NCI-H2081 treated with DMSO at 0.1 percent for 48 hours (cell line): ENCODE measurements around the gene ARSB.
"Not testable (repeated sequence)": the region's sequence is repeated elsewhere in the genome, so short reads cannot be mapped to it uniquely, and the experiment has no call there.

Source experiments
- DNase-seq: peaks from one replicate; lab custom pipeline; 2025; lab: John Stamatoyannopoulos, UW

Gene ARSB

DNA sequence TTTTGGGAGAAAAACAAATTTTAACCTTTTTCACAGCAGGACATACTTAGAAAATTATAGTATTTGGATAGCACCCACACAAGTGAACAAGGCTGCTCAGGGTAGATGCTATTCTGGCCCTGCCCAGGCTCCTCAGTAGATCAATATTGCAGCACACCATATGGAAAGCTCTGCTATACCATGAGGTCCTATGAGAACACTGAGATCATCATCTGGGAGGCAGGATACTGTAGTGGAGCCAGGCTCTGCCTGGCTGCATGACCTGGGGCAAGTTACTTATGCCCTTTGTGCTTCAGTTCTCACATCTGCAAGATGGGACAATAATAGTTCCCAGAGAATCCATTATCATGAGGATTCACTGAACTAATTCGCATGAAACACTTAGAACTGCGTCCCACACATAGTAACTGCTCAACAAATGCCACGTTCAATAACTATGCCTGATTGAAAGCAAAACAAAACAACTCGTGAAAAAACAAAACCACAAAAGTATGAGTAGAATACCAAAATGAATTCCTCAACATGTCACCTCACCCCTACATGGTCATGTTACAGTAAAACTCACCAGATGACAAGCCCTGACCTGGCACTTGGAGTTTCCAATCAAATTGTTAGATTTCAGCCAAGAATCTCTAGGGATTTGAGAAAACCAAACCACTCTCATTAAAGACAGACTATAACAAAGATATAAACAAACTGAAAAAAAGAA lies 31.9 kb downstream of the ARSB start:
- no peak for DNase-seq

DNA sequence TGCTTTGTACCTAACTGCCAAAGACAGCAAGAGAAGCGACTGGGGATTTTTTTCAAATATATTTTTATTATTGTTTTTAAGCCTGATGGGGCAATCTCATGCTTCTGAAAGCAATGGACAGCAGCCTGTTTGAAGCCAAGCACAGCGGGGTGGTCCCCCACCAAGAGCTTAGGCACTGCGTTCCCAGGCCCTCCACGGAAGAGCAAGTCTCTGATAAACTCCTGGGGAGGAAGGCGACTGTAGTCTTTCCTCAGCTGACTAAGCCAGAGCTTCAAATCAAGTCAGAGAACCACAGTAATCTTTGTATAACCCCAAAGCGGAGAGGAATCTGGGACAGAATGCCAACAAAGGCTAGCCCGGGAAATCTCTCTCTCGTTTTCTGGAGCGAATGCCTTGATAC lies 54.4 kb downstream of the ARSB start:
- DNase-seq, result no peak

DNA sequence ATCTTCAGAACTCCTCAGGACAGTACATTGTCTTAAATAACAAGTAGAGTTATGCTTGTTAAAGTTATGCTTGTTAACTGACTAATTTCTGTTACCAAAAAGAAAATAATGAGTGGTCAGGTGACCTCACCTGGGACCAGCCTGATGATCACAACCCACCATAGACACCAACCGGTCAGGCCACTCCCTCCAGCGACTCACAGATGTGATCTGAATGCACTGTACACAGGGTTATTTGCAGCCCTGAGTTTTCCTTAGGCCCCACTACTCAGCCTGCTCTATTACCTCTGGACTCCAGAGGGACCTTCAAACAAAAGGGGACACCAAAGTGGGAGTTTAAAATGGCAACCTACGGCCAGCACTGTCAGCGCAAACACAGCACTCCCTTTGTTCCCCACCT lies 55.3 kb downstream of the ARSB start:
- DNase-seq, result no peak

DNA sequence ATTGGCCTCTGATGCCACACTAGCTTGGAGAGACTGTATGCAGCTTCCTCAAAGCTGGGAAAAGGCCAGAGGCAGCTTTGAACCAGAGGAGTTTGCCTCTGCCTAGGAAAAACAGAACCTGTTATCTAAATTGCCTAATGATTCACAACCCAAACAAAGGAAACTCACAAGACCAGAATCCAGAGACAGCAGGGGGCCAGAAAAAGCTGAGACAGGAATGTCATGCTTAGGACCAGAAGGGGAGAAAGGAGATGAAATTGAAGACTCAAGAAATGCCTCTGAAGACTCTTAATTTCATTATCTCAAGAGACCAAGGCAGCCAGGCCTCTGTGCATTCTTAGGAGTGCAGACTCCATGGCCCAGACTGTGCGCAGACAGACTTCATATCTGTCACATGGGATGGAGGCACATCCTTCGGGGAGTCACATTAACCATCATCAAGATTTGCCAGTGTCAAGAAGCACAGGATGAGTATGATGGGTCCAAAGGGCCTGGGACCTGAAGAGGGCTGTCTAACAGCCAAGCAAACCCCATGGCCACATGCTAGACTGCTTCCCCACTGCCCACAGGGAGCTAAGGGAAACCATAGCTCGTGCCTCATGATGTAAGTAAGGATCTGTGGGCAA lies 57.3 kb downstream of the ARSB start:
- no peak for DNase-seq

DNA sequence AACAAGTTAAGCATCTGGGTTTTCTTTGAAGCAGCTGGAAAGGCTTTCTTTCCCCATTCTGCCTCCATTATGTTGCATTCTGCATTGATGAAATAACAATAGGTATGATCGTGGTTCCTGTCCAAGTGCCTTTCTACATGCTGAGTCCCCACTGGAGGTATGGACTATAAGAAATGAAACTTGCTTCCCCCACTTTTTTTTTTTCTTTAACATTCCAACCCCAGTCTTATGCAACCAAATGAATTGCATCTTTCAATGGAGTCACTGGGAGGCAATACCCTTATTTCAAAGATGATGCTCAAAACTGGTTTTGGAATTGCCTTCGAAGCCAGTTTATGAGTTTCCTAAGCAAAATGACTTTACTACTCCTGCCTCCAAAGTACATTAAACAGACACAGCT lies 58.9 kb downstream of the ARSB start:
- DNase-seq, result no peak

DNA sequence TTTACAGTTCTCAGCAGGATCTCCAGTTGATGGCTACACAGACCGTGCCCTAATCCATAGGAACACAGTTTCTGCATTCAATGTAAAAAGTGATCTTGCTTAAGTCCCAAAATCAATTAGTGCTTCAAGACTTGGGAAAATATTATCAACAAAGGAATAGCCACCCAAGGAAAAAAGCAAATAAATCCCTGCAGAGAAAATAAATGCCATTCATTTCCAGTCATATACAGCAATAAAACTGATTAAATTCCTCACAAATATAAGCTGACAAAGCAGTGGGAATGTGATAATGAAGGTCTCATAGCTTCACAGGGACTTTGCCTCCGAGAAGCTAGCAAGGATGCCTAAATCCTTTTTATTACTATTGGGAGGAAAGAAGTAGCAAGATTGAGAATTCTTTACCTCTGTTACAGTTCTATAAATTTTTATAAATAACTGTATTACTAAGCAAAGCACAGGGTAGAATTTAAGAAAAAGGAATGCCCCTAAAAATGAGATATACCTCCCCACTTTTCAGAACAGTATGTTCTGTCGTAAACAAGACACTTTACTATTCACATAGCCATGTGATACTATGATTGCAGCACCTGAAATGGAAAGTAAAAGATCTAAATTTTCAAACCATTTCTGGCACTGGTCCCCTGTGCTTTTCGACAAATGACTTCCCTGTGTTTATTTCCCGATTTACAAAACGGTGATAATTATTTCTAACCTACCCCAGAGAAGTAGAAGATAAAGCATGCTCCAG lies 59.8 kb downstream of the ARSB start:
- DNase-seq, result no peak

DNA sequence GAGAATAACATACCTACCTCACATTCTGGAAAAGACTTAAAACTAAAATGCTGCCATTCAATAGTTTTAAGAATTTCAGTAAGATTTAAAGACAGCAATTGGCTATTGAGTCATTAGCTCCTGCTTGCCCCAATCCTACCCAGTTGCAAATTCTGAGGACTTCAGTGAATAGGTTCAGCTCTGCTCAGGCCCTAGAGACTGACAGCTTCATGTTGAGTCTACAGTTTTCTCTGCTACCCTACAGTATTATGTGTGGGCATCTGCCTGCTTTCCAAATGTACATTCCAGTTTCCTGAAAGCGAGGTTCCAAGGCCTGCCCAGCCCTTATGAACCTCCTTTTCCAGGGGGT lies 61.5 kb downstream of the ARSB start:
- no peak for DNase-seq

DNA sequence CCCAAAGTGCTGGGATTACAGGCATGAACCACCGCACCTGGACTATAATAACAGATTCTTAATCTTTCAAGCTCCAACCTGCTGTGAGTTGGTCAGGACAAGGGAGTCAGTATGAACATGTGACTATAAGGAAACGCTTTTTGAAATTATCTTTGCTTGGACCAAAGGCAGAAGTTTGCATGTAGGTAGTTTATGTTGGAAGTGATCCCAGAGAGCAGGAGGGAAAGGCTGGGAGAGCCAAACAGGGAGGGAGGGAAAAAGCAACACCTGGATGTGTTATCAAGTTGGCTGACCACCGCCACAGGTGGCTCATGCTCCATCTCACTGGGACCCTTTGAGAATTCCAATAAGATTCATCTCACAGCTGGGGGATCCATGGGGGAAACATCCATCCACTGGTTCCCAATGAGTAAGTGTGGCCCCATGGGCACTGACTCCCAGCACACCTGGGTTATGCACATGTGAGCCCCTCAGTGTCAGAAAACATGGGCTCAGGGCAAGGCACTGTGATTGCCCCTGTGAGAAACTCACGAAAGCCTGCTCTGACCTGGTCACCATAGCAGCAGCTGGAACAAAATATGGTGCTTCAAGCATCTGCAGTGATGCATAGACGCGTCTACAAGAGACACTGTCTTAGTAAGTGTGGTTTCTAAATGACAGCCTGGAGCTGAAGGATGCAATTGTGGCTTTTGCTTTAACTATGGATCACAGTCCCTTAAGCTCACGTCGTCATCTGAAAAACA lies 62.1 kb downstream of the ARSB start:
- DNase-seq, result no peak

DNA sequence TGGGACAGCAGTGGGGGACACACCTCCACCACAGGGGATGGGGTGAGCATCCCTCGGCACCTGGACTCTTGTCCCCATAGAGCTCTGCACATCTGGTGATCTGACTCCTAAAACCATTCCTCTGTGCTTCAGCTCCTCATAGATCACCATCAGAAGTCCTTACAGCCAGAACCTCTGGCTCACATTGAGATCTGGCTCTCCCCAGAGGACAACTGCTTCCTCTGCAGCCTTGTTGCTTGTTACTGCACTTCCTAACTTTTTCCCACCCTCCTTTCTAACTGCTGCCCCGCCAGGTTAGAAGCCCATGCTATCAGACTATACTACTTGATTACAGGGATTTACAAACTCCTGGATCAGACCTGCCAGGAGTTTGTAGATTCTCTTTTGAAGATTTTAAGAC lies 64.5 kb downstream of the ARSB start:
- no peak for DNase-seq

DNA sequence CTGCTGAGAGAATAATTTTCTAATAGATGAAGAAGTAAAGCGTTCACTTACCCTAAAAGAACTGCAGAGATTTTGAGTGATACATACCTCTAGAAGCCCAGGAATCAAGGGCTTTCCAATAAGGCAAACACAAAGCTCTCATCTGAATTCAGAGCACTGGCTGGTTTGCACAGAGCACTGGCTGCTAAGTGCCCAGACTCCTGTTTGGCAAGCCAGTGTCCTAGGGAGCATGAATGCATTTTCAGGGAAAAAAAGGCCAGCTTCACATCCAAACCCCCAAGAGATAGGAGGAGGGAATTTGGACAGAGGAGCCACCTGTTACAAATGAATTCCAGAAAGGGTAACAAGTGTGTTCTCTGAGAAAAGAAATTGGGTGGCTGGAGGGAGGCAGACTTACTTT lies 65.3 kb downstream of the ARSB start:
- DNase-seq, result no peak

DNA sequence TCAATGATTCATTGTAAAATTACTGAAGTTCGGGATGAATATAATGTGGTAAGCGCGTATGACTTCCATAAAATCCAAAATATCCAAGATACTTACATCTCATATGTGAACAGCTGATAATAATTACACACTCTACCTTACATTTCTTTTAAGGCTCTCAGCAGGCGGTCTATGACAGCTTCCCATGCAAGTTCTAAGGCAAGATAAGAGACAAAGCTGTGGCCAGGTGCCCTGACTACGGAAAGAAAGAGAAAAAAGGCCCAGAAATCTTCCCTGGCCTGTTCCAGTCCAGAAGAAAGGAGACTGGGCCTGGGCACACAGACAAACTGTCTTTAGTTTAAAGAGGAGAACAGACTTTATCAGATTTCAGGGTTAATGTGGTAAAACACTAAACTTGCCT lies 69.1 kb downstream of the ARSB start:
- DNase-seq, result no peak

DNA sequence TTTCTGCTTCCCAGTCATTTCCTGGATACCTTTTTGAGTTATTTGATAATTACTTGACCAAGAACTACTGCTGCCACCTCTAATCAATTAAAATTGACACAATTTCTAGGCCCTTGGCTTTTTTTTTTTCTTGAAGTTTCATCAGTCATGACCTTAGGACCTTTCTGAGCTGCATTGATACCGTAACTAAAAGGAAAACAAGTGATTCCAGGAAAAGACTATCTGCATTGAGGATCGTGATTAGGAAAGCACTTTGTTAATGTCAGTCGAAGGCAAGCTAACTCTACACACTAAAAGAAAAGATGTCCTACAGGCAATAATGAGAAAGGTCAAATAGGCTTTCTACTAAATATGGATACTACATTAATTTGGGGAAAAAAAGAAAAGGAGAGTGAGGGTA lies 69.9 kb downstream of the ARSB start:
- no peak for DNase-seq

DNA sequence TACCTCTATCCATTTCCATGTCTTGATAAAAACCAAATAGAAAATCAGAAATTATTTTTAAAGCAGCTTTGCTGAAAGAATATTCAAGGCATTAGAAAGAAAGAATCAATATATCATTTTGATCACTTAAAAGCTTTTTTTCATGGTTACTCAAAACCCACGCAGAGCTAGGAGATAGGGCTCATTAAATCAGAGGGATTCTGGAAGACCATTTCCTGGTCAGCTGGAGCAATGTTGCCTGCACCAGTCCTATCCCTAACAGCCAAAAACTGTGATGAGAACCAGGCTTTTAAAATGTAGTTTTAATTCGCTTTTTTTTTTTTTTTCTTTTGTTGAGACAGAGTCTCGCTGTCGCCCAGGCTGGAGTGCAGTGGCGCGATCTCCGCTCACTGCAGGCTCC lies 72.3 kb downstream of the ARSB start:
- DNase-seq, result no peak

DNA sequence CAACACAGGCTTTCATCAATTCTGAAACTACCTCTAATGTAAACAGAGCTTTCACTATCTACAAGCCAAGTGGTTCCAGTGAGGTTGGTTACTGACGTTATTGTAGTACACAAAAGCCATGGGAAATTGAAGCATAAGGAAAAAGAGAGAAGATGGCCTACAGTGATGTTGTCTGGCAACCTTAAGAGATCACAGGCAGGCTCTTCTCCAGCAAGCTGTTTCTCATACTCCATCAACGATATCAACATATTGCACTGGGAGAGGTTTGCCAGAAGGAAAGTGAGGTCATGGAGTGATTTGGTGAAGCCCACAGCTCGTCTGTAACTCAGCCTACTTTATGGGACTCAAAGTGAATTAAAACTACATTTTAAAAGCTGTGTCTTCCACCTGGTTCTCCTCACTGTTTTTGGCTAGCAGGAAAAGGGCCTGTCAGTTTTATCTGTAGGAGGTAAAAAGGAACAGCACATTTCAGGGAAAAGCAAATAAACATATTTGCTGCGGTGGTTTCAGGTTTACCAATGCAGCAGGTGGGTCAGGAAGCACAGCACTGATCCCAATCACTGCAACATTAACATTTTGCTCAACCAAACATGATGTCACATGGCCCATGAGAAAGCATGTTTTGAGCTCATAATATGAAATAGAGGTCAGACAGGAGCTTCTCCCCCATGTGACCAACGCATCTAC lies 72.9 kb downstream of the ARSB start:
- peak; percentile 9 for DNase-seq

DNA sequence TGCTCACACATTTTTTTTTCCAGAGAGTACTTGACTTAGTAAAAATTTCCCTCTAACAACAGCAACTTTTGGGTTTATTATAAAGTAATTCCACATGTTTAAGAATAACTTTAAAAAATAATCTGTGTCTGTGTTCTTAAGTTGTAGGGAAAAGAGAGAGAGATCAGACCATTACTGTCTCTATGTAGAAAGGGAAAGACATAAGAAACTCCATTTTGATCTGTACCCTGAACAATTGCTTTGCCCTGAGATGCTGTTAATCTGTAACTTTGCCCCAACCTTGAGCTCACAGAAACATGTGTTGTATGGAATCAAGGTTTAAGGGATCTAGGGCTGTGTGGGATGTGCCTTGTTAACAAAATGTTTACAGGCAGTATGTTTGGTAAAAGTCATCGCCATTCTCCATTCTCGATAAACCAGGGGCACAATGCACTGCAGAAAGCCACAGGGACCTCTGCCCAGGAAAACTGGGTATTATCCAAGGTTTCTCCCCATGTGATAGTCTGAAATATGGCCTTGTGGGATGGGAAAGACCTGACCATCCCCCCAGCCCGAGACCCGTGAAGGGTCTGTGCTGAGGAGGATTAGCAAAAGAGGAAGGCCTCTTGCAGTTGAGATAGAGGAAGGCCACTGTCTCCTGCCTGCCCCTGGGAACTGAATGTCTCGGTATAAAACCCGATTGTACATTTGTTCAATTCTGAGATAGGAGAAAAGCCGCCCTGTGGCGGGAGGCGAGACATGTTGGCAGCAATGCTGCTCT lies 75.7 kb downstream of the ARSB start:
- DNase-seq, result not testable (repeated sequence)

DNA sequence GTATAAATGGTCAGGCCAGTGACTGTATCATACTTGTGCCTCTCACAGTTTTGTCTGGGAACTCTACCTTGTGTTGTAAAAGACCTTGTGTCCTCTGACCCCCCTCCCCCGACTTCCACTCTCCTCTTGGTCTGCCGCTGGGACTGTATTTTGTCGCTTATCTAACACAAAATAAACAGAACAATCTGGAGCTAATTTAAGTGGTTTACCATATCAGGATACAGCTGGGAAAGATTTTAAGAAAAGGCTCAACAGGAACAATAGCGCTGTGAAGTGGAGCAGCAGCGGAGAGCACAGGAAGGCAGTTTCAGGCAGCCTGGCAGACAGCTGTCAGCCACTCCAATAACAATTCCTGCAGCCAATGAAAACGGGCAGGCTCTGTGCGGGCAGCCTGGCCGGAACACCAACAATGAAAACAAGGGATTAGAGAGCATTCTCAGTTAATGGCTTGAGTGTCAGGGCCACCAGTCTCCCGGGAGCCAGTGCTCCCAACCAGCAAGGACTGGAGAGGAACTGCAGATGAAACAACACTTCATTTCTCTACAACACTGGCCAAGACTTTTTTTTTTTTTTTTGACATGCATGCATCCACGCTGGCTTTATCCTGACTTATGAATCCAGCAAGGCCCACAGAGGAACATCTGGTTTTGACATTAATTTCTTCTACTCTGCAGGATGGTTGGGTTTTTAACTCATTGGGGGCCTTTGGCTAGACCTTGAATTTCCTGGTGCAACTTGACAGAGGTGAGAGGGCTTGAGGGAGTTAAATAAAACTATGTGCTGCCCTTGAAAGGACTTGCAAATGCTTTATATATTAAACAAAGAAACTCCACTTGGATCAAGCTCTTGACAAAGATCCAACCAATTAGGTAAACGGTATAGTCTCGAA lies 76.7 kb downstream of the ARSB start:
- DNase-seq, result peak; percentile 4

DNA sequence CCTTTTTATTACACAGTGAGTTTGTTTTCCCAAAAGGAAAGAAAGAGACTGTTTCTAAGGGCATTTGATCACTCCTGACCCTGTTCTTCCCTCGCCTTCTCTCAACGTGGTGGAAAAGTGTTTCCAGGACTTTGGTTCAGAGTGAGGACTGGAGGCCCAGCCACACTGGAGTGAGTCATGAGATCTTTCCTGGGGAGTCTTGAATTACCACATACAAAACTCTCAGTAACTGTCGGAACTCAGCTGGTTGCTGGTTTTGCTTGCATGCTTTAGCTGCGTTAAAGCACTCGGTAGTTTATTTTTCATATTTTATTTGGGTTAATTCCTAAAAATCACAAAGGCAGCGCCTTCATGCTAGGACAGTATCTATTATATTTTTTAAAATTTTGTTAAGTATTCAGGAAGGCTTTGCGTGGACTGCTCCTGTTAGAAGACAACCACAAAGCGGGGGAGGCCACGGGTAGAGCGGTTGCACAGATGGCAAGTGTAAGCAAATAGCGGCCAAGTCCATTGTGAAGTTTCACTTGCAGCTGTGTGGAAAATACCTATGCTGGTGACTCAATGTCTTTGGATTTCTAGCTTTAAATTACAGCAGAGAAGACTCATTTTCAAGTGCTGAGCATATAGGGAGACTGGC lies 77.7 kb downstream of the ARSB start:
- DNase-seq, result no peak

DNA sequence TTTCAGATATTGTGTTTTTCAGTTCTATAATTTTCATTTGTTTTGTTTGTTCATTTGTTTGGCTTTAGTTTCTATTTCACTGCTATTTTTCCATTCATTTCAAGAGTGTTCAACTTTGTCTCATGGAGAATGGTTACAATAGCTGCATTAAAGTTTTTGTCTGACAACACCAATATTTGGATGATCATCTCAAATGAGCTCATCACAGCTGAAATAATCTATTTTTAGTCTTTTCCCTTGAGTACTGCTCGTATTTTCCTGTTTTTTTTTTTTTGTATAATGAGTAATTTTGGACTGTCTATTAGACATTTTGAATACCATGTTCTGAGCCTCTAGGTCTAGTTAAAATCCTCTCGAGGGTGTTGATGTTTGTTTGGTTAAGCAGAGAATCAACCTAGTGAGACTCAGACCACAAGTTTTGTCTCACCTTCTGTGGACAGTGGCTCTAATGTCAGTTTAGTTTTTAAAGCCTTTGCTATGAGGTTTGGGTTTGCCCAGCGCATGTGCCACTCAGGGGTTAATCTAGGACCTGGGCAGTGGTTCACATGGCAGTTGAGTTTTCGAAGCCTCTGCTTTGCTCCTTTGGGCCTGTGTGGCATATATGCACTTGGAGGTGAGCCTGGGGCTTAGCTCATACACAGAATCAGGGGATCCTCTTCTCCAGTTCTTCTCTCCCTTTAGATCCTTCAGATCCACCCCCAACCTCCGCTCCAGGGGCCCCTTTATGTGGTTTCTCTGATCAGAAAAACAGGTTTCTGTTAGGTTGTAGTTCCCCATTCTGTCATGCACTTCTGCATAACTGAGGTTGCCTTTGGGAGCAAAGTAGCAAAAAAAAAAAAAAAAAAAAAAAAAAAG lies 79.8 kb downstream of the ARSB start:
- no peak for DNase-seq

DNA sequence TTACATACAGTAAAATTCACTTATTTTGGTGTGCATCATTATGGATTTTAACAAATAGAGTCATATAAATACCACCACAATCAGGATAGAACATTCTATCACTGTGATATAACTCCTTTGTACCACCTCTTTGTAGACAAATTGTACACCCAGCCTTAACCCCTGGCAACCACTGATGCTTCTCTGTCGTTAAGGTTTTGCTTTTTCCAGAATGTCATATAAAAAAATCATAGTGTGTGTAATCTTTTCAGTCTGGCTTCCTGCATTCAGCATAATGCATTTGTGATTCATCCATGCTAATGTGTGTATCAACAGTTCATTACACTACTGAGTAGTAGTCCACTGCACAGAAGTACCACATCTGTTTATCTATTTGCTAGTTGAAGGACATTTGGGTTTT lies 81.2 kb downstream of the ARSB start:
- no peak for DNase-seq
